T47D (cell line): Measurements from ENCODE around the gene TMEM47.

ENCODE experiments used
- DNase-seq, 2 experiments: peaks; one replicate each; pipeline versions ENCODE4 v3.0.0 to v3.0.0-alpha.2; 2011 to 2012; ENCODE audit warnings: low read depth in 1 of 2, low spot score in 1 of 2
- JUND ChIP-seq: IDR thresholded peaks from 2 replicates; pipeline ENCODE4 v1.6.1; 2012; ENCODE audit warnings: low read depth
- in situ Hi-C: cut with HindIII; loops from 2 replicates; pipeline ENCODE4 v1.10.0; 2016; ENCODE audit warnings: low sequenced_read_pairs, low pct_unique_long_range_greater_than_20kb

Gene TMEM47

DNA sequence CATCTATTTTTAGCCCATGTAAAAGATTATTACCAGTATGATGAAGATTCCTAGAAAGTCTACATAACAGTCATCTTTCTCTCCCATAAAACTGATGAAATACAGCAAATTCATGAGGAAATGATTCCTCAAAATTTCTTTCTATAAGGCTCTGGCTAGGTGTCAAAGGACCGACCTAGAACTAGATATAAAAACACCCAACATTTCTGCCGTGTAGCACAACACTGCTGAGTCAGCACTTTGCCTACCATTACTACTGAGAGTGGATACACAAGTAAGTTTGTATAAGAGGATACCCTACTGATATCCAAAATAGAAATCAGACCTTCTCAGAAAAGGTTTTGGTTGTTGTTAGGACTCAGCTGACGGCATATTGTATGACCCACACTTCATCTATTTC, 24.7 kb downstream of the TMEM47 start:
- in situ Hi-C loops, result no loop called here
- TF ChIP-seq JUND, result no peak
- no peak for DNase-seq

- TF ChIP-seq JUND, result no peak
- in situ Hi-C loops, result no loop called here
- no peak for DNase-seq
These were observed 25.4 kb downstream of the TMEM47 start for GRCh38 chrX:34631479-34632220.

DNA sequence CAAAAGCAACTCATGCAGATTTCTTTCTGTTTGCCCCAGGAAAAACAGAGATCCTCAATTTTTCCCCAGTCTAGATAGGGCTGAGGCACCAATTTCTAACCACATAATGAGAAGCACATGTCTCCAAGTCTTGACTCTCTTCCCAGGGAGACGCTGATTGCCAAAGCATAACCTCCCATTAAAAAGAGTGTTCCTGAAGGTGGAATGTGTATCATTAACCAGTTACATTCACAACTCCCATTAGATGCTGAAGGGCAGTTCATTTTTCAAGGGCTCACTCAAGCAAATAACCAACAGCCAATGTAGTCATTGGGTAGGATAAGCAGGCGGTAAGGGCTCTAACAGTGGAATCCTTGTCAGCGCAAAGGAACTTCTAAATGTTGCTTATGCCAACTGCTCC, 27.5 kb downstream of the TMEM47 start:
- TF ChIP-seq JUND, result no peak
- no peak for DNase-seq
- in situ Hi-C loops, result no loop called here

DNA sequence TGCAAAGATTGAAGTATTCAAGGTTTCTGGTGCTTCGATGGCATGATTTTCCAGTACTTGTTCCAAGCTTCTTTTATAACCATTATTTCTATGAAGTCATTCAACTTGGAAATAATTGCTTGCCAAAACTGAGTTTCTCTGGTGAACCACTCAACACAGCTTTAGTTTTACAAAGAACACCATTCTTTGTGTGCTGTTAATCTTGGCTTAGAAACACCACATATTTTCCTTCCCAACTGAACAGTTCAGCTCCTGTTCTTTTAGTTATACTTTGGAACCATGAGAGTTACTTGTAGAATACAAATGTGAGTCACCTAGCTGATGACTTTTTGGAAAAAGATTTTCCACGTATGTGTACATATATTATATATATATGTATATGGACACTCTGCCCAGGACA, 32.7 kb downstream of the TMEM47 start:
- no peak for DNase-seq
- in situ Hi-C loops, result no loop called here
- no peak for TF ChIP-seq JUND

DNA sequence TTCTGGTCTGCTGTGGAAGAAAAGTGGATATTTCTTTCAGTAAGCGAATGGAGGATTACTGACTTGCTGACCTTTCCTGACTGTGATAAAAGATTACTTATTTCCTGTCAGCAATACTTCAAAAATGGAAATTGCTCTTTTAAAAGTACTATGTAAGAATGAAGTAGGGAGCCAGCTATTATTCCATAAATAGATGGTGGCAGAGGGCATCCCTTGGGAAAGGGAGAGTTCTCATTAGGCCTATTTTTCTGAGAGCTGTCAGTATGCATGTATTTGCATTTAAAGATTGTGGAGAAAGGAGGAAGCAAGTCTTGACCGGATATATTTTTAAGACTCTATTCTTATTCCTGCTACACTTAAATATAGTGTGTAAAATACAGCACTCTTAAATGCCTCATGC, 37.2 kb downstream of the TMEM47 start:
- in situ Hi-C loops, result no loop called here
- no peak for DNase-seq
- TF ChIP-seq JUND, result no peak

GRCh38 chrX:34612036-34612435, 45.0 kb downstream of the TMEM47 start:
- in situ Hi-C loops, result no loop called here
- DNase-seq, result peak in 1 of 2 experiments; percentile 4
- TF ChIP-seq JUND, result no peak

DNA sequence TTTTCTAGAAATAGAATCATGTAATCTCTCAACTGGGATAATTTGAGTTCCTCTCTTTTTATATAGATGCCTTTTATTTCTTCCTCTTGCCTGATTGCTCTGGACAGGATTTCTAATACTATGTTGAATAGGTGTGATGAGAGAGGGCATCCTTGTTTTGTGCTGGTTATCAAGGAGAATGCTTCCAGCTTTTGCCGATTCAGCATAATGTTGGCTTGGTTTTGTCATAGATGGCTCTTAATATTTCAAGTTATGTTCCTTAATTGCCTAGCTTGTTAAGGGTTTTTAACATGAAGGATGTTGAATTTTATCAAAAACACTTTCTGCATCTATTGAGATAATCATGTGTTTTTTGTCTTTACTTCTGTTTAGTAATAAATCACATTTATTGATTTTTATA, 58.7 kb downstream of the TMEM47 start:
- in situ Hi-C loops, result no loop called here
- TF ChIP-seq JUND, result no peak
- no peak for DNase-seq

DNA sequence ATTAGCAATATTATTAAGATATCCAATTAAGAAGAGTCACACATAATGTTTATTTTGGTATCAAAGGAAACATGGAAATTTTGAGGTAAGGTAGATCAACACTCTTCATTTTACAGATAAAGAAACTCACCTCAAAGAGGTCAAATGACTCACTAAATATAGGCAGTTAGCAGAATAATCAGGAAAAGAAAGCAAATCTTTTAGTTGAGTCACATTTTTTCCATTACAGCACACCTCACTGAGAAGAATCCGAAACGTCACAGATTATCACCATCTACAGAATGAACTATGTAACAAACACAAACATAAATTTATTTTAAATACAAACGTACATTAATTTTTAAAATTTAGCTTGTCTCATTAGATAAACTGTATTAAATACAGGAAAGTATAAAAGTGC, 70.1 kb downstream of the TMEM47 start:
- no peak for DNase-seq
- no peak for TF ChIP-seq JUND
- in situ Hi-C loops, result no loop called here

DNA sequence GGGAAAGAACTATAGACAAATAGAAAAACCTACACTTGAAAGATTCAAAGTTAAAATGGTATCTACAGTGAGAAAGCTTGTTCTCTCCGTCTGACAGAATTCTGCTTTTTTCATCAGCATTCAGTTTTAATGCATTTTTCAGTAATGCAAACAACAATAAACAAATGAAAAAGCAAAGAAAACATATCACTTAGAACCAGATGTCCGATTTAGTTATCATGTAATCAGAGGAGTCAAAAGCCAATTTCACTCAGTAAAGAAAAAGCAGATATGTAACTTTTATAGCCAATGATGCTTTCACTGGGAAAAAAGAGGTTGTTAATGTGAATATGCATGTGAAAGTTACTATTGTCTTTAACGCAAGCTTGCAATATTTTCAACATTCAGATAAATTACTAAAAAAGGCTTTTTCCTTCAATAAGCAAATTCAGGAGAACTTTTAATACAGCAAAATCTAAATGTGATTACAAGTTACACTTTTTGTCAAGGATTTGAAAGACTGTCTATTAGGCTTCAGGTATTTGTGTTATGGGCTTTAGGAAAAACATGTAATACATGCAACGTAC, 70.7 kb downstream of the TMEM47 start:
- no peak for DNase-seq
- no peak for TF ChIP-seq JUND
- in situ Hi-C loops, result no loop called here

- no peak for DNase-seq
- no peak for TF ChIP-seq JUND
- in situ Hi-C loops, result no loop called here
These were observed 71.5 kb downstream of the TMEM47 start for GRCh38 chrX:34585561-34585960.

GRCh38 chrX:34584781-34585180, 72.3 kb downstream of the TMEM47 start:
- in situ Hi-C loops, result no loop called here
- no peak for DNase-seq
- no peak for TF ChIP-seq JUND

- in situ Hi-C loops, result no loop called here
- DNase-seq, result no peak
- no peak for TF ChIP-seq JUND
These were observed 77.0 kb downstream of the TMEM47 start for GRCh38 chrX:34580069-34580468.

GRCh38 chrX:34578237-34578636, 78.8 kb downstream of the TMEM47 start:
- in situ Hi-C loops, result no loop called here
- DNase-seq, result peak in 1 of 2 experiments; percentile 46
- TF ChIP-seq JUND, result no peak
